ENCODE measurements around the gene ELMOD3. TPM values are rescaled to one million over a fixed set of nuclear protein-coding genes. Genes with fewer than 3 reads are reported as not detected.
A peak's percentile ranks its signal among the peaks of the same experiment; 100 is the strongest.
"Not testable (repeated sequence)": the region's sequence is repeated elsewhere in the genome, so short reads cannot be mapped to it uniquely, and the experiment has no call there.

Gene ELMOD3
- total and polyA plus RNA-seq, 2 experiments from 2014 or later, result 15.3 to 23.8 TPM

DNA sequence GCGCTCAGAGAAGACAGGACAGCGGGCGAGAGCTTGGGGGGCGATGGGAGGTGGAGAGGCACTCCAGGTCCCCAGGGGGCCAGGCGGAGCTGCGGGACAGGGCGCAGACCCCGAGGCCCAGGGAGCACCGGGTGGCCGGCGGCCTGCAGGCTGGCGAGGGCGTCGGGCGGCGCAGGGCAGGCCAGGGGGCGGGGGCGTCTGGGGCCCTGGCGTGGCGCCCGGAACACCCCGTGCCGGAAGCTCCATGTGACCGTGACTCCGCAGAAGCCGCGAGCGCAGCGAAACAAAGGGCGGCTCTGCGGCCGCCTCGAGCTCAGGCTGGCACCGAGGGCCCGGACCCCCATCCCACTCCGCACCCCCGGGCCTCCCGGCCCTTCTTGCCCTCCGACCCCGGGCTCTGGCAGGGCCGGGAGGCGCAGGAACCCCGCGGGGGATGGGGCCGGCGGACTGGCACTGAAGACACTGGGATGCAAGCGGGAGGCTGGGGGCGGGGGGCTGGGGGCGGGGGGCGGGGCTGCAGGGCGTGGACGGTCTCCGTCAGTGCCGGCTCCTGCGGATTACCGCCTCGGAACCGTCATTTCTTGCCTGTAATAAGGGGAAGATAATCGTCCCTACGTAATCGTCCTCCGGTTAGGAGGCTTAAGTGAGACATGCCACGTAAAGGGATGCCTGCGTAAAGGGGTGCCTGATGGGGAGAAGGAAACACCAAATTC is 83.1 kb downstream of the ELMOD3 start:
- peak; percentile 92 for DNase-seq
- Histone ChIP-seq H2AFZ (peak overlapping the region; percentile 81), H3K9me3 (ENCODE audit: low read depth) (no peaks in the 10 kb centered on the region), H4K20me1 (ENCODE audit: insufficient read depth) (no peaks in the 10 kb centered on the region), H3K27me3 (replicated peaks; ENCODE audit: insufficient read depth) (no peaks in the 10 kb centered on the region), H3K4me3 (peak overlapping the region; percentile 60), H3K79me2 (ENCODE audit: insufficient read depth) (no peaks in the 10 kb centered on the region), H3K4me1 (ENCODE audit: insufficient read depth) (peaks cover 12% of the 10 kb centered on the region), H3K36me3 (ENCODE audit: low read depth) (no peaks in the 10 kb centered on the region), H3K27ac (peak overlapping the region; percentile 60), H3K9me2 (ENCODE audit: insufficient read depth) (no peaks in the 10 kb centered on the region), H3K4me2 (ENCODE audit: unreplicated experiment) (peak overlapping the region; percentile 79), H3K9ac (peak overlapping the region; percentile 81), H3F3A (ENCODE audit: insufficient read depth) (peaks cover 14% of the 10 kb centered on the region; the same call in 1 of the 2 replicates)
- WGBS, 2 experiments (ENCODE audit: low coverage in 1 of 2, low lambda C conversion rate in 2 of 2, missing lambda C conversion rate in 2 of 2), result 2 to 6% methylated on average over 31 to 41 of the region's 64 CpGs
- in situ Hi-C loops (cut with MboI), result no loop called here
- TF ChIP-seq EZH2phosphoT487 (IDR thresholded peaks at IDR 0.05; ENCODE audit: insufficient read depth, low read depth) (no peak), EZH2 (IDR thresholded peaks at IDR 0.05; ENCODE audit: insufficient read depth, poor library complexity, severe bottlenecking) (no peak)

DNA sequence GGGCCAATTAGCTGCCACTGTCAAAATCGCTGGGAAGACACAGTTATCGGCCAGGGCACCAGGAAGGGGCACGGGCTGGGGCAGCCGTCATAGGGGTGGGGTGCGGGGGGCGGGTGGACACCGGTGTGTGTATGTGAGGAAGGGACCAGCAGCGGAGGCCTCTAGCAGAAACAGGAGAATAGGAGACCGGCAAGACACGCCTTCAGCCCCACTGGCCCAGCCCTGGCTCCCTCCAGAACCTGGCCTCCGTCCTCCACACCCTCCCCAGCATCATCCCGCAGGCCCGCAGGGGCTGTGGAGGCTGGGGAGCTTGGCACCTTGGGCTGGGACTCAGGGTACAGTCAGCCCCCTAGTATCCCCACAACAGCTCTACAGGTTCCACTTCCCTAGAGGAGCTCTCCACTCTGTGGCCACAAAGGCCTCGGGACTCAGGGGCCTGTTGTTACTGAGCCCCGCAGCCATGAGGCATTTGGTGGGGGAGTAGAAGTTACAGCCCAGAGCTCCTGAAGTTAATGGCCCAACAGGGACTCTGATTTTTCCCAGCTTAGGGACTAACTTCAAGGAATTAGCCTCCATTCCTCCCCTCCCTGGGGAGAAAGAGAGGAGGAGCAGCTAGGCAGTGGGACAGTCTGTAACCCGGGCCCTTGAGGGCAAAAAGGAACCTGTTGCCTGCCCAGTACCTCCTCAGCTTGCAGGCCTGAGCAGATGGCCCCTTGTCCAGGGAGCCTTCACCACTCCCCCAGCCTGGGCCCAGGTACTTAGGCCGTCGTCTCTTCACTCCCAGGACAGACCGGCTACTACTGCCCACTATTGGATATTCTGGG is 83.8 kb downstream of the ELMOD3 start:
- TF ChIP-seq EZH2phosphoT487 (IDR thresholded peaks at IDR 0.05; ENCODE audit: insufficient read depth, low read depth) (no peak), EZH2 (IDR thresholded peaks at IDR 0.05; ENCODE audit: insufficient read depth, poor library complexity, severe bottlenecking) (no peak)
- H2AFZ ChIP-seq, result peak overlapping the region; percentile 81
- peaks cover 12% of the 10 kb centered on the region for H3K4me1 ChIP-seq (ENCODE audit: insufficient read depth)
- DNase-seq, result peak; percentile 55
- H3K4me2 ChIP-seq (ENCODE audit: unreplicated experiment), result peak overlapping the region; percentile 79
- no peaks in the 10 kb centered on the region for H3K9me3 ChIP-seq (ENCODE audit: low read depth)
- no peaks in the 10 kb centered on the region for H3K9me2 ChIP-seq (ENCODE audit: insufficient read depth)
- no peaks in the 10 kb centered on the region for H3K36me3 ChIP-seq (ENCODE audit: low read depth)
- H3K79me2 ChIP-seq (ENCODE audit: insufficient read depth), result no peaks in the 10 kb centered on the region
- in situ Hi-C loops (cut with MboI), result no loop called here
- H3K27me3 ChIP-seq (replicated peaks; ENCODE audit: insufficient read depth), result no peaks in the 10 kb centered on the region
- peaks cover 14% of the 10 kb centered on the region; the same call in 1 of the 2 replicates for H3F3A ChIP-seq (ENCODE audit: insufficient read depth)
- peak overlapping the region; percentile 81 for H3K9ac ChIP-seq
- H3K27ac ChIP-seq, result peak overlapping the region; percentile 60
- H3K4me3 ChIP-seq, result peak overlapping the region; percentile 60
- WGBS, 2 experiments (ENCODE audit: low coverage in 1 of 2, low lambda C conversion rate in 2 of 2, missing lambda C conversion rate in 2 of 2), result 32 to 50% methylated on average over 11 to 19 of the region's 19 CpGs
- H4K20me1 ChIP-seq (ENCODE audit: insufficient read depth), result no peaks in the 10 kb centered on the region

DNA sequence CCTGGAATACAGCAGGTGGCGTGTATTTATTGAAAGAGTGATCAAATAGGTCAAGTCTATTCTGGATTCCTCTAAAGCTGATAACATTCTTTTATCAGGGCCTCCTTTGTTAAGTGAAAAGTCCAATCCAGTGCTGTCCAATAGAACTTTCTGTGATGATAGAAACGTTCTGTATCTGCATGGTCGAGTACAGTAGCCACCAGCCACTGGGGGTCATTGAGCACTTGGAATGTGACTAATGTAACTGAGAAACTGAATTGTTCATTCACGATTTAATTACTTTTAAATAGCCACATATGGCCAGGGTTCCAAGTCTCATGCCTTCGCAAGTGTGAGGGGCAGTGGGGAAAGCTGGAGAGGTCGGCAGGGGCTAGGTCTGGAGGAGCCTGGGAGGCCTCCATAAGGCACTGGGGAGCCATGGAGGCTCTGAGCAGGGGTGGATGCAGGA is 84.5 kb downstream of the ELMOD3 start:
- no peak for DNase-seq
- TF ChIP-seq EZH2phosphoT487 (IDR thresholded peaks at IDR 0.05; ENCODE audit: insufficient read depth, low read depth) (no peak), EZH2 (IDR thresholded peaks at IDR 0.05; ENCODE audit: insufficient read depth, poor library complexity, severe bottlenecking) (no peak)
- WGBS, 2 experiments (ENCODE audit: low coverage in 1 of 2, low lambda C conversion rate in 2 of 2, missing lambda C conversion rate in 2 of 2), result 90% methylated on average over 6 of the region's 6 CpGs
- in situ Hi-C loops (cut with MboI), result no loop called here
- Histone ChIP-seq H2AFZ (peak overlapping the region; percentile 81; the same call in 1 of the 2 replicates), H4K20me1 (ENCODE audit: insufficient read depth) (no peaks in the 10 kb centered on the region), H3K27me3 (replicated peaks; ENCODE audit: insufficient read depth) (no peaks in the 10 kb centered on the region), H3K4me3 (no peak overlapping the region), H3K79me2 (ENCODE audit: insufficient read depth) (no peaks in the 10 kb centered on the region), H3K4me2 (ENCODE audit: unreplicated experiment) (no peak overlapping the region), H3K9ac (peak overlapping the region; percentile 81; the same call in 1 of the 2 replicates), H3K4me1 (ENCODE audit: insufficient read depth) (peaks cover 12% of the 10 kb centered on the region), H3K9me2 (ENCODE audit: insufficient read depth) (no peaks in the 10 kb centered on the region), H3K9me3 (ENCODE audit: low read depth) (no peaks in the 10 kb centered on the region), H3K36me3 (ENCODE audit: low read depth) (no peaks in the 10 kb centered on the region), H3K27ac (no peak overlapping the region), H3F3A (ENCODE audit: insufficient read depth) (peaks cover 14% of the 10 kb centered on the region; the same call in 1 of the 2 replicates)

DNA sequence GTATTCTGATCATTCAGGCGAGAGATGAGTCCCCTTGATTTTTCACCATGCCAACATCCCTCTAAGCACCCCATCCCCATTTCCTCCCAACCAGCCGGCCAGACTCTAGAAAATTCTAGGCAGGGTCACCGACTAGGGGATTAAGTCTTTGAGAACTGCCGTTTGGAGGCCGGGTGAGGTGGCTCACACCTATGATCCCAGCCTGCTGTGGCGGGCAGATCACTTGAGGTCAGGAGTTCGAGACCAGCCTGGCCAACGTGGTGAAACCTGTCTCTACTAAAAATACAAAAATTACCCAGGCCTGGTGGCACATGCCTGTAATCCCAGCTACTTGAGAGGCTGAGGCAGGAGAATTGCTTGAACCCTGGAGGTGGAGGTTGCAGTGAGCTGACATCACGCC is 85.0 kb downstream of the ELMOD3 start:
- H3K36me3 ChIP-seq (ENCODE audit: low read depth); H3K27me3 ChIP-seq (replicated peaks; ENCODE audit: insufficient read depth); H3K9me3 ChIP-seq (ENCODE audit: low read depth); in situ Hi-C loops (cut with MboI); H3K4me2 ChIP-seq (ENCODE audit: unreplicated experiment); H2AFZ ChIP-seq; H3K27ac ChIP-seq; H3K9me2 ChIP-seq (ENCODE audit: insufficient read depth); H3K4me3 ChIP-seq; H3K79me2 ChIP-seq (ENCODE audit: insufficient read depth); DNase-seq; H3K9ac ChIP-seq; H4K20me1 ChIP-seq (ENCODE audit: insufficient read depth): not testable (repeated sequence)
- Histone ChIP-seq H3K4me1 (ENCODE audit: insufficient read depth) (peaks cover 15% of the 10 kb centered on the region), H3F3A (ENCODE audit: insufficient read depth) (peaks cover 14% of the 10 kb centered on the region; the same call in 1 of the 2 replicates)
- WGBS, 2 experiments (ENCODE audit: low coverage in 1 of 2, low lambda C conversion rate in 2 of 2, missing lambda C conversion rate in 2 of 2), result 95 to 97% methylated on average over 9 of the region's 9 CpGs

Measured in GM23248 (cell line).